Activated CD4-positive, CD25-positive, alpha-beta regulatory T cell (primary cell): ENCODE results near the gene KLC1.

Experiments used
- DNase-seq, 4 experiments: peaks; one replicate each; lab custom pipeline; 2025; lab: John Stamatoyannopoulos, UW

Gene KLC1

GRCh38 chr14:103705118-103705503 lies 76.1 kb downstream of the KLC1 start:
- DNase-seq, result no peak

DNA sequence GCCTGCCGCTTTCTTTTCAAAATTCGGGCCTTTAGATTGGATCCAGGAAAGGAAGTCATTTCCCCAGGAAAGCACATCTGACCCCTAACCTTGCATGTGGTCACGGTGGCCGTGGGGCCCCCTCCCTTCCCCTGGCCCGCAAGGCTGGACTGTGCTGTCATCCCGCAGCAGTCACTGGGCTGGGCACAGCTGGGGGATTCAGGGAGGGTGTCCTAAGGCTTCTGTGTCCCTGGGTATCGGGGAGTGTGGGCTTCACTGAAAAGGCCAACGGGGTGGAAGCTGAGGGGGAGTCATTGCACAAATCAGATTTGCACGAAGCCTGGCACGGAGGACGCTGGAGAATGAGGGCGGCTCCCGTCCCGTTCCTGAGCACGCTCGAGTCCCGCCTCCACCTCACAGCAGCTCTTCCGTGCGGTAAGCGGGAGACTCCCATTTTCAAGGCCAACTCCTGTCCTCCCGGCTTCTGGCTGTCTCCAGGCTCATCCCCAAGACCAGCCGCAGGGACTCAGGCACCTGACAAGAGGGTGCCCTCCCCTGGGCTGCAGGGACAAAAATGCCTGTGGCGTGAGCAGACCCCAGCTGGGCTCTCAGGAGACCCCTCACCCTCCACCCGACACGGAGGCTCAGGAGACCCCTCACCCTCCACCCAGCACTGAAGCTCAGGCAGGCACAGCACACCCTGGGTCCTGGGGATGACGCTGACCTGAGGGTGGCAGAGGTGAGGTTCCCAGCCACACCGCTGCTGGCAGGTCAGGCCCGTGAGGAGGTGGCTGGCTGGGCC lies 76.7 kb downstream of the KLC1 start:
- no peak for DNase-seq

DNA sequence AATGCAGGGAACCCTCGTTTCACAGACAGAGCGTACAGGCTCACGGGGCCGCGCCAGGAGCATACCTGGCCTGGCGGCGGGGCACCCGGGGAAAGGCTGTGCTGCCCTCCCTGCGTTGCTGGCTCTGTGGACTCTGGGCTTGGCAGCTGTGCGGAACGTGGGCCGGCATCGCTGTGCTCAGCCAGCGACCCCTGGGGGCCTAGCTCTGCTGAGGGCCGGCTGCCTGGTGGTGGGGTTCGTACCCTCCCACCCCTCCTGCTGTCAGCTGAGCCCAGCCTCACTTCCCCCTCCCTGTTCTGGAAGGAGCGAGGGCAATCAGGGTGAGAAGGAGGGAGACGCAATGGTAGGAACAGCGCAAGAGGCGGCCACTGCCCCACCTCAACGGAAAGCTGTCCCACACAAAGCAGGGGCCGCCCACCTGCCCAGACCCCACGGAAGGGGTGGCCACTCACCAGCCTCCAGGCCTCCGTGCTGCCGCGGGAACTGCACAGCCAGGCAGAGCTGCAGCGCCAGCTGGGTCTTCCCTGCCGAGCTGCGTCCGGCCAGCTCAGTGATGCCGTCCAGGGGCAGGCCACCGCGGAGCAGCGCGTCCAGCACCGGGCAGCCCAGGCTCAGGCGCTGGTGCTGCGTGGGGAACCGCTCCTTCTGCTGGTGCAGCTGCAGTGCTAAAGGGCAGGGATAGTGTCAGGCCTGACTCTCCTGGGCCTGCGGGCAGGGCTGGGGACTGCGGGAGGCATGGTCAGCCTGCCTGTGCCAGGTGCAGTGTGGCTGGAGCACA lies 77.7 kb downstream of the KLC1 start:
- no peak for DNase-seq

GRCh38 chr14:103707329-103708263 lies 78.6 kb downstream of the KLC1 start:
- no peak for DNase-seq

DNA sequence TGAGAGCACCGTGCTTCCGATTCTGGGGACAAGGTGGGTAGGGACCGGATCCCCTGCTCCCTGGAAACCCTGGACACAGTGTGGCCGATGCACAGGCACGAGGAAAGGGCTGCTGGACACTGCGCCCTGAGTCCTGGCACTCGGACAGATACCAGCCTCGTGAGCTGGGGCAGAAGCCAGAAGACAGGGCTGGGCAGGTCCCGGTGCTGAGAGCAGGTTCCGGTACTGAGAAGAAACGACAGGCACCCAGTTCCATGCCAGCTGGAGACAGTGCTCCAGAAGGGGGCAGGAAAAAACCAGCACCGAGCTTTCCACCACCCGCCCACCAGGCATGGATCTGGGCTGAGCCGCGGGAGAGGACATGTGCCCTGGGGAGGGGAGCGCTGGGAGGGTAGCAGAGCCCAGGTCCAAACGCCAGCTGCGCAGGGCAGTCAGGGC lies 79.8 kb downstream of the KLC1 start:
- no peak for DNase-seq

- no peak for DNase-seq
These were observed 80.8 kb downstream of the KLC1 start for GRCh38 chr14:103709814-103710213.

- DNase-seq, result no peak
These were observed 81.9 kb downstream of the KLC1 start for GRCh38 chr14:103710771-103711377.

GRCh38 chr14:103711516-103712431 lies 82.8 kb downstream of the KLC1 start:
- no peak for DNase-seq

GRCh38 chr14:103712633-103713247 lies 83.7 kb downstream of the KLC1 start:
- no peak for DNase-seq

GRCh38 chr14:103713304-103714062 lies 84.5 kb downstream of the KLC1 start:
- DNase-seq, result no peak

DNA sequence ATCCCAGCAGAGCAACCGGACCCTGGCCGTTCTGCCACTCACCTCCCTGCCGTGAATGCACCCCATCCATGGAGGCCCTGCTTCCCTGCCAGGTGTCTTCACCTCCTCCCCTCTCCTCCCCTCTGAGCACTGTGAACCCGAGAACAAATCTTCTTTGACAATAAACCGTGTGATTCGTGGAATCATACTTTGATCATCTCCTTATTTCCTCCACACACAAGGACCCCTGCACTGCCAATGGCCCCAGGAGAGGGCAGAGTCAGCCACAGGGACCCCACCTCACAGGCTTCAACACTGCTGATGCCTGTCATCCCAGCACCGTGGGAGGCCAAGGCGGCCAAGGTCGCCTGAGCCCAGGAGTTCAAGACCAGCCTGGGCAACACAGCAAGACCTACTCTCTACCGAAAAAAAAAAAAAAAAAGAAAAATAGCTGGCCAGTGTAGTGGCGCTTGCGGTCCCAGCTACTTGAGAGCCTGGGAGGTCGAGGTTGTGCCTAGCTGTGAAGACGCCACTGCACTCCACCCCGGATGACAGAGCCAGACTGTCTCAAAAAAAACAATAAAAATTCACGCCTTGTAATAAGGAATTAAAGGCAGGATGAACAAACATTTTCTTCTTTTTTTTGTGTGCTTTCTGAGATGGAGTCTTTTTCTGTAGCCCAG lies 85.2 kb downstream of the KLC1 start:
- no peak for DNase-seq

DNA sequence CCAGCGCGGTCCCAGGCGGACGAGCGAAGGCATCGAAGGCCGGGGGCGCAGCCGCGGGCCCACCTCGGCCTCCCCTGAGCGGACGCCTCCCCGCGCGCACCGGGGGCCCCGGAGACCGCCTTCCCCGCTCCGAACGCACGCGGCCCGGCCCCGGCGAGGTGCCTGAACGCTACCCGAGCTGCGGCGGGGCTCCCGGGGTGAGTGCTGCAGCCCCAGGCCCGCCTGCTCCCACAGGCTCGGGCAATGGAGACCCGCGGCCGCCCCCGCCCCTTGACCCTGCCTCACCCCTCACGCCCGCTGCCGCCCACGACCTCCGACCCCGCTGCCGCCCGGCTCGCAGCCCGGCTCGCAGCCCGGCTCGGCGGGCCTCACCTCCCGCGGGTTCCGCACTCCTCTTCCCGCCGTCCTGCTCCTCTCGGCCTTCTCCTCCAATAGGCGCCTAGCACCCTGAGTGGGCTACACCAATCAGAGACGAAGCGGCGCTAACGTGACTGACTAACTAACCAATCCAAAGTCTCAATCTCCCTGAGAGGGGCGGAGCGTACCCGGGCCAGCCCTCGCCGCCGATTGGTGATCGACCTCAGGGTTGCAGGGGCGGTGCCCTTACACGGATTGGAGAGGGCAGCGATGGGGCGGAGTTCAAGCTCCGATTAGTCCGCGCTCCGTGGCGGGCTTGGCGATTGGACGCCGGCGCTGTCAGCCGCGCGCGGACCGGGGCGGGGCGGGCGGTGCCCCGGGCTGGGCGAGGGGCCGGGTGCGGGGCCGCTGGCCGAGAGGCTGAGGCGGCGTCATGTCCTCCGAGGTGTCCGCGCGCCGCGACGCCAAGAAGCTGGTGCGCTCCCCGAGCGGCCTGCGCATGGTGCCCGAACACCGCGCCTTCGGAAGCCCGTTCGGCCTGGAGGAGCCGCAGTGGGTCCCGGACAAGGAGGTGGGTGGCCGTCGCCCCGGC lies 86.3 kb downstream of the KLC1 start, which contains the start of the genes XRCC3 and ZFYVE21:
Gene XRCC3 (minus strand): TSS at position 400 of the 949 bp plus-strand sequence. CDS start 4,364 bp downstream, outside the sequence.
Gene ZFYVE21 (plus strand): TSS at position 759 of the 949 bp plus-strand sequence. CDS start 32 bp downstream, at position 791.
- peak; percentile 98 to 99 (median 98) for DNase-seq

GRCh38 chr14:103716091-103716801 lies 87.2 kb downstream of the KLC1 start:
- DNase-seq, result no peak

DNA sequence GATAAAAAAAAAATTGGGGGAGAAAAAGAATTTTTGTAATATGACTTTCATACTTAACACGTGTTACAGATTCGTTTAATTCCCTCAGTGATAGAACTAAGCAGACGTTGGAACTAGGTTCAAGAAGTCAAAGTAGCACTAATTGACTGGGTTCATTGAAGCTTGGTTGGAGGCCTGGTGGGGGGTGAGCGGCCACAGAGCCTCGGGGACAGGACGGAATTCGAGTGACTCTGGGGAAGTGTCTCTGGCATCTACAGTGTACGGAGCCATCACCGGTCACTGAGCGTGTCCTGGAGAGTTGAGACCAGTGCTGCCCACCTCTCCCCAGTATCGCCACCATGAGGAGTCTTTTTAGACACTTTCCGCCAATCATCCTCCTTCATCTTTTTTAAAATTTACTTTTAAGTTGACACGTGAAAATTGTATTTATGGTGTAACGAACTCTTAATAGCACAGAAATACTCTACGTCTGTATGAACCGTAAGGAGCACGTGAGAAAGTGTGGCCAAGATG lies 87.9 kb downstream of the KLC1 start:
- DNase-seq, result no peak

- DNase-seq, result no peak
These were observed 89.6 kb downstream of the KLC1 start for GRCh38 chr14:103718572-103718971.

- DNase-seq, result no peak
These were observed 90.7 kb downstream of the KLC1 start for GRCh38 chr14:103719751-103720150.
